SKM-1 (cell line): ENCODE measurements around the gene TRPC4AP.

Source experiments
- DNase-seq: peaks from one replicate; lab custom pipeline; 2025; ENCODE audit not compliant: unreplicated experiment; lab: John Stamatoyannopoulos, UW

The TRPC4AP gene

GRCh38 chr20:34974246-34974645 is 118.4 kb downstream of the TRPC4AP start:
- no peak for DNase-seq

GRCh38 chr20:34971561-34972235 is 120.9 kb downstream of the TRPC4AP start:
- no peak for DNase-seq

- no peak for DNase-seq
Measured at GRCh38 chr20:34970846-34971560, 121.6 kb downstream of the TRPC4AP start.

- DNase-seq = no peak
Measured at GRCh38 chr20:34970193-34970840, 122.3 kb downstream of the TRPC4AP start.

GRCh38 chr20:34968042-34968775 is 124.4 kb downstream of the TRPC4AP start:
- DNase-seq = no peak

- DNase-seq = no peak
Measured at GRCh38 chr20:34967421-34967820, 125.2 kb downstream of the TRPC4AP start.

GRCh38 chr20:34965051-34965450 is 127.6 kb downstream of the TRPC4AP start:
- no peak for DNase-seq

- no peak for DNase-seq
Measured at GRCh38 chr20:34964486-34964885, 128.1 kb downstream of the TRPC4AP start.

GRCh38 chr20:34956751-34957472 is 135.7 kb downstream of the TRPC4AP start:
- DNase-seq = no peak

GRCh38 chr20:34956041-34956458 is 136.6 kb downstream of the TRPC4AP start:
- no peak for DNase-seq

- peak; percentile 85 for DNase-seq
Measured at GRCh38 chr20:34955231-34956040, 137.2 kb downstream of the TRPC4AP start, which contains the start of the genes GSS and MYH7B. Gene GSS (minus strand): TSS chr20:34955806. CDS start chr20:34951852, 3,954 bp downstream. Gene MYH7B (plus strand): TSS chr20:34955868. CDS start chr20:34978006, 22,138 bp downstream.

GRCh38 chr20:34954904-34955230 is 137.7 kb downstream of the TRPC4AP start:
- DNase-seq = no peak

GRCh38 chr20:34953960-34954359 is 138.6 kb downstream of the TRPC4AP start:
- no peak for DNase-seq

- DNase-seq = no peak
Measured at GRCh38 chr20:34952671-34953070, 139.9 kb downstream of the TRPC4AP start.
